Dermis blood vessel endothelial cell (primary cell): ENCODE measurements around the gene LRRC72. TPM values are rescaled to one million over a fixed set of nuclear protein-coding genes. Genes with fewer than 3 reads are reported as not detected.
A peak's percentile ranks its signal among the peaks of the same experiment; 100 is the strongest.
"Not testable (repeated sequence)": the region's sequence is repeated elsewhere in the genome, so short reads cannot be mapped to it uniquely, and the experiment has no call there.

ENCODE experiments used
- DNase-seq: peaks from one replicate; pipeline ENCODE4 v3.0.0; 2010
- total RNA-seq: library from RNA; depleted of rRNA; stranded (reverse); fragments of >200 nt; gene quantifications from 2 replicates; pipeline ENCODE4 v1.2.3, GENCODE V29; 2014

Gene LRRC72
- total RNA-seq, 1 donor from 2014 or later, result not detected

DNA sequence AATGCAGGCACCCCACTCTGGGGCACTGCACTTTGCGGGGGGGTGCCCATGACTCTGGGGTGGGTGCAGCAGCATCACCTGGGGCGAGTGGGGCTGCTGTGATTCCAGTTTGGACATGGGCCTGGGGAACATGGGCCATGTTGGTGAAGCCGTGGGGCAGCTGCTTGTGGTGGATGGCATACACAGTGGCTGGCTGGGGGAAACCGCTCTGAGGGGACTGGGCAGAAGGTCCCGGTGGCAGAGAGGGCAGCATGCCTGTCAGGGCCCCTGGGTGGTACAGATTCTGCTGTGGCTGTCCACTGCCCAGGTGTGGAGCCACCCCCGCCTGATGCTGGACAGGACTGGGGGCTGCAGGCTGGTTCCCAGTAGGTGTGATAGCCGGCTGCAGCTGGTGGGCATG, 57.2 kb downstream of the LRRC72 start:
- DNase-seq, result no peak

DNA sequence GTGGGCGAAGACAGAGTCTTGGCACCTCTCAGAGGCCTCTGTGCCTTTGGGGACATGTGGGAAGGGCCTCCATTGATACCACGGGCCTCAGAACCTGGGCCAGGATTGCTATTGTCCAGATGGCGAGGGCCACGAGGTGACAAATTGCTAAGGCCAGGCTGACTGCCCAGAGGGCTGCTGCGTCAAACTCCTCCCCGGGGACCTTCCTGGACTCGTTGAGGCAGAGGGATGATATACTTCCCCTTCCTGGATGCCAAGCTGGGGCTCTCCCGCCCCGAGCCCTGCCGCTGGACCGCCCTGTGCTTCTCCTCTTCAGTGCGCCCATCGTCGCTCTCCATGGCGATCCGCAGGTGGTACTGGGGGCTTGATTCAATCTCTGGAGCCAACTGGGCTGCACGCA, 58.9 kb downstream of the LRRC72 start:
- DNase-seq, result no peak

DNA sequence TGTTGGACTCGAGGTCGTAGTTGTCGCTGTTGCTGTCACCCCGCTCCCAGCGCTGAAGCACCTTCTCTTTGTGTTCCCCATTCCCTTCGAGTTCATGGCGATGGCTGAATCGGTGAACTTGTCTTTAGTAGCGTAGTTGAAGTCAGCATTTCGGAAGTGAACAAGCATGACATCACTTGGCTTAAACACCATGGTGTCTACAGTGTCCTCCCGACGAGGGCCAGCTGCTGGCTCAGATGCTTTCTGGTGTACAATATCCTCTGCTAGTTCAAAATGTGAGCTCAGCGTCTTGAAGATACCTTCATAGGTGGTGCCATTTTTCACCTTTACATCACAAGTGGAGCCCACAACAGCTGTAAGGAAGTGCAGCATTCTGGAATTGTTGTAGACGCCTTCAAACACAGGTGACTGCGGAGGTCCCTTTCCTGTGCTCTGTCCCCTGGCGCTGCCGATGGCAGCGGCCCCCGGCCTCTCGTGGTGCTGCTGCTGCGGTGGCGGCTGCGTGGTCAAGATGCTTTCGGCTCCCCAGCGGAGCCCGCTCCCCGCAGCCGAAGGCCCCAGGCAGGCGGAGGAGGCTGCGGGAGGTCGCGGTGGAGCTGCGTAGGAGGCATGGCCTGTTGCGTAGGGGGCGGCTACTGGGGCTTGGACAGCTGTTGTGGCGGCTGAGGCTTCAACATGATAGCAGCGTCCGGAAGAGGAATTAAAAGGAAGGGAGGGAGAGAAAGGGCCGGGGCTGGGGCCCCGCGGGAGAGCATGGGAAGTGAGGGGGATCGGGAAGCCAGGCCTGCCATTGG, 59.7 kb downstream of the LRRC72 start:
- DNase-seq, result no peak

DNA sequence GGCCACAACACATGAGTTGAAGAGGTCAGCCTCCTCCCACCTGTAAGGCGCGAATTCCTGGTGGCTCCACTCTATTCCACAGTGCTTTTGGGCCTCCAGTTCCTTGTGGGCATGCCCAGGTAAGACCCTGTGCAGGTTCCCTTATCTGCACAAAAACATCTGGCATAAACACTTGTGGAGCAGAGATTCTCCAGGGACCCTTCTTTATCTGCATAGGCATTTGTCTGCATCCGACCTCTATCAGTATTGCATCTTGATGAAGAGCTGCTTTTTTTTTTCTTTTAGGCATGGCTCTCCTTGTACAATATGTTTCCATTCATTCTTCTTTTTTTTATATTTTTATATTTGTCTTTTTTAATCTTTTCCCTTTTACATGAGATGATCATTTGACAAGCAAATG, 60.5 kb downstream of the LRRC72 start:
- no peak for DNase-seq

DNA sequence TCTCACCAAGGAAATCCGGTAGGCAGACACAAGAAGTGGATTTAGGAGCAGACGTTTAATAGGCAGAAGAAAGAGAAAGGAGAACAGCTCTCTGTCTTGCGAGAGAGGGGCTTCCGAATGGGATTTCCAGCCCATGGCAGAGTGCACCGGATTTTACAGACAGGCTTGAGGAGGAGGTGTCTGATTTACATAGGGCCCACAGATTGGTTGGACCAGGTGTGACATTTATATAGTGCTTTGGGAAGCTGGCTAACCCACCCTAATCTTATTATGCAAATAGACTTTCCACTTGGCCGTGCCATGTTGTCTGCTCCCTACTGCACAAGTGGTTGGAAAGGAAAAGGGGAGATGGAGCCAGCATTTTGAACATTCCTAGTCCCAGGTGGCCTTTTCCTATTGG, 61.2 kb downstream of the LRRC72 start:
- DNase-seq, result no peak

DNA sequence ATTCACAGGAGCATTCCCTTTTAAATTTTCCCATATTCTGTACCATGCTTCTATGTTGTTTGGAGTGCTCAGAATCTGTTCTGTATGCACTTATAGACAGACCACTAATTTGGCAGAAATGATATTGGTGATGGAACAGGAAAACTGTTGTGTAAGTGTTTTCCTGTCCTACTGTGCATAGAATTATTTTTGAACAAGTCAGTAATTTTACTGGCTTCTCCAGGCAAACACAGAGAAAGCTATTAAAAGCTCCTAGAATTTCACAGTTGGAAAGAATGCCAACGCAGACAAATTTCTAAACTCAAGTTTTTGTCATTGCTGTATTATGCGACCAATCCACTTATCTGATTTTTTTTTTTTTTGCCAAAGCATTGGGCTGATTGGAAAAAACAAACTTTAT, 63.3 kb downstream of the LRRC72 start:
- no peak for DNase-seq

DNA sequence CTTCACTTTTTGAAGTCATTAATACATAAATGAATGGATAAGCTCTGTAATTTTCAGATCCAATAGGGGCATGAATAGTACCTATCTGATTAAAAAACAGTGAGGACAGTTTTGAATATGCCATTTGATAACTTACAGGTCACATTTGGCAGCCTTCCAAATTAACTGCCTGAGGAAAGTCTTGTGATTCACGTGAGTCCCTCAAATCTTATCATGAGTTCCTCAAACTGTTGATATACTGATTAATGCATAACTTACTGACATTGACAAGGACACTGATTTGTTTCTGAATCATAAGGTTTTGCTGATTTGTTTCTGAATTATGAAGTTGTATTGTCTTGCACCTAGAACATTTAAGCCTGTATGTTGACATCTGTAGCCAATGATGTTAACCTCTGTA, 63.8 kb downstream of the LRRC72 start:
- peak; percentile 44 for DNase-seq

DNA sequence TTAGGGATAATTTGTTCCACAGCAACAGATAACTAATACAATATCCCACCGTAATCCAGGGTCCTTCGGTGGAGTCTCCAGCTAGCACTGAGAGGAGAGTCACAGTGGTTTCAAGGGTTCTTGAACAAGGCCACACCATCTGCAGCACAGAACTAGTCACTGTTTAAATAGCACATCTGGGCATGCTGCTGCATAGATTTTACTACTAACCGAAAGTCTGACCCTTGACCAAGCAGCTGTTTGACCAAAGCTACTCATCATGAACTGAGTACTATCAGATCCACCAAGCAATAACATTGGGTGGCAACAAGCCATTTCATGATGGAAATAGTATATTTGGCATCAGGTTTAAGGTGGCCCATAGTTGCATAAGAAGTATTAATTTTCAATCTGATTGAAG, 65.8 kb downstream of the LRRC72 start:
- no peak for DNase-seq

DNA sequence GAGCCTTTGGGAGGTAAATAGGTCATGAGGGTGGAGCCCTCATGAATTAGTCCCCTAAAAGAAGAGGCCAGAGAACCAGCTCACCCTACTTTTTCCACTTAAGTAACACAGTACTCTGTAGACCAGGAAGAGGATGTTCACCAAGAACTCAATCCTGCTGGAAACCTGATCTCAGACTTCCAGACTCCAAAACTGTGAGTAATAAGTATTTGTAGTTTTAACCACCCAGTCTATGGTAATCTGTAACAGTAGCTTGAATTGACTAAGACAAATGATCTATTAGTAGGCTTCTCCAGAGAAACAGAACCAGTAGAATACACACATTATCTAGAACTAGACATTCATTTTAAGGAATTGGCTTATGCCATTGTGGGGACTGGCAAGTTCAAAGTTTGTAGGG, 67.4 kb downstream of the LRRC72 start:
- DNase-seq, result no peak

DNA sequence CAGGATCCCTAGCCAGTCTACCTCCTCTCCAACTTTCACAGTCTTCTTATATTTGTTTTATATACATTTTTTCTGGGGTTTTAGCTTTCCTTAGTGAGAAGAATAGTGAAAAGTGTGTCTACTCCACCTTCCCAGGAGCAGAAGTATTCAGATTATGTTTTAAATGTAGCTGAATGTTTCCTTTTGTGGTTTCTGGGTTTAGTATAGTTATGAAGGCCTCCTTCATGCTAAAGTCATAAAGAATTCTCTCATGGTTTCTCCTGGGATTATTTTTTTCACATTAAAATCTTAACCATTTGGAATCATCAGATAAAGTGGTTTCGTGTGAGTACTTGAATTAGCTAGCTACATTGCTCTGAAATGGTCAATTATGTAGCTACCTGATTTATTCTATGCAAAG, 68.1 kb downstream of the LRRC72 start:
- DNase-seq, result no peak

DNA sequence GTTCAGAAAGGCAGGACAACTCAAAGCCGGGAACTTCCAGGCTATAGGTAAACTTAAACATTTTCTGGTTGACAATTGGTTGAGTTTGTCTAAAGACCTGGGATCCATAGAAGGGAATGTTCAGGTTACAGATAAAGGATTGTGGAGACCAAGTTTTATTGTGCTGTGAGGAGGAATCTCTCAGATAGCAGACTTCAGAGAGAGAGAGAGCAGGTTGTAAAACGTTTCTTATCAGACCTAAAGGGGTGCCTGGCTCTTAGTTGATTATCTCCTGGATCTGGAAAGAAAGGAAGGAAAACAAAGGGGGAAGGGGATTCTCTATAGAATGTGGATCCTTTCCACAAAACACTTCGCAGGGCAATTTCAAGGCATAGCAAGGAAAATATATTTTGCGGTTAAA, 69.0 kb downstream of the LRRC72 start:
- not testable (repeated sequence) for DNase-seq

DNA sequence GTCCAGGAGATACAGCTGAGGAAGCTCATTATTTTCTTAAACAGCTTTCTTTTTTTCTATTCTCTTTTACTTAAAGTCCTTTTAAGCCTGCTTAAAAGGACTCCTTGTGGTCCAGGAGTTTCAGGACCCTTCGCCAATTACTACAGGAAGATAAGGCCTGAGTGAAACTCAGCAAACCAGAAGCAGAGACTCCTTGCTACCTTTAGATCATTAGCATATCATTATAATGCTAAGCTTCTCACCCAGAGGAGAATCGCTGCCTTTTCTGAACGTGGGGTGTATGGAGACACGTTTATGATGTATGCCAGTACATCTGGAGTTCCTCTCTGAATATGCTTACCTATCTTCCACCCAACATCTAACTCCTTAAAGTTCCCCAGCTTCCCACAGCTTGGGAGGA, 71.4 kb downstream of the LRRC72 start:
- DNase-seq, result no peak

DNA sequence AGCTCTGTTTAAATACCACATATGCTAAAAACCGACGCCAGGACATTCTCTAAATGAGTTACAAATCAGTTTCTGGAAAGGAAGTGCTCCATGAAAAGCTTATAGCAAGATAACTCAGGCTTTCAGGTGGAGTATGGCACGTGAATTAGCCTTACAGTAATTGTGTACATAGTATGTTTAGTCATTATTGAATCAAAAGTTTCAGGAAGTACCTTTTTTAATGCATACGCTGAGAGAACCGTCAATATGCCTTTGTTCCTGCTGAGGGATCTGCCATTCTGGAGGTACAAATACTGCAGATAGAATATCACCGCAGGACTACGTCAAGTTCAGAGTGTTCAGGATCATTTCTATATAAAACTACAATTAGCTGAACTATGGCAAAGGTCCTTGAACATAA, 73.2 kb downstream of the LRRC72 start:
- no peak for DNase-seq

DNA sequence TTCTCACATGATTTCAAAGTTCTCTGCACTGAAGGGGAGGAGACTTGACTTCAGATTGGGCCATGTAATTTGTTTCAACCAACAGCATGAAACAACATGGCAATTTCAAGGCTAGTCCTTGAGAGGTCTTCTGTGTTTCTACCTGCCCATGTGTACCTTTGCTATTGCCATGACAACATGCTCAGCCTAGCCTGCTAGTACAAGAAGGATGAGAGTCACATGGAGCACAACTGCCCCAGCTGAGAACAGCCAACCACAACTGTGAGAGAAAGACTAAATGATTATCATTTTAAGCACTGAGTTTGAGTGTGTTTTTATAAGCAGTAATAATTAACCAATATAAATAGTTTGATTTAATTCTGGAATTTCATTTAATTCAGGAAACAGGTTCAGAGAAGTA, 77.0 kb downstream of the LRRC72 start:
- DNase-seq, result no peak

DNA sequence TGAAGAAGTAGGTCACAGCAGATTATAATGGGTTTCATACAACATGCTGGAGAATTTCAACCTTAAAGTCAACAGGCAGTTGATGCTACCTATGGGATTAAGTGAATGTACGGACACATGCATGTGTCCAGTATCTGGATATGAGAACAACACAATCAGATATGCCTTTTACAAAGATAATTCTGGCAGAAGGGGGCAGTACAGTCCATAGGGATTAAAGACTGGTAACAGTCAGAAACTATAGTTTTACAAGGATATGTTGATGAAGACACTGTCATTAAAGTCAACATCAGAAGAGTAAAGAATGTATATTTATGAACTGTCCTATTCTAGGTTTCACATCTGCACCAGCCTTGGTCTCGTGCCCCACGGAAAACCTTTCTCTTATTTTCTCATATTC, 77.4 kb downstream of the LRRC72 start:
- peak; percentile 33 for DNase-seq

DNA sequence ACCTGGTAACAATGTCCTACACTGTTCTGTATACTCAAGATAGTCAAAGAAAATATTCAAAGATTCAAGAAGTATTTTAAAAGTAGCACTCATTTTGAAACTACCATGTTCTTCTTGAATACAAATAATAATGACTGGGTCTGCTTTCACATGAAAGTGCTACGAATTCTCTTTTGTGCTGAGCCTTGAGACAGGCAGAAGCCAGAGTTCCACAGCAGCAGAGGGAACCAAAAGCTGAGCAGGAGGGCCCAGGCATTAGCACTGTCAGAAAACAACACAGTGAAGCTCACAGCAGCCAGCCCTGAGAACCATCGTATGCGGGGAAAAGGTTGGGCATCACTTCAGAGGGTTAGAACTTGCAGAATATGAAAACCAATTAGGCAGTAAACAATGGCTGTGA, 80.1 kb downstream of the LRRC72 start:
- no peak for DNase-seq

DNA sequence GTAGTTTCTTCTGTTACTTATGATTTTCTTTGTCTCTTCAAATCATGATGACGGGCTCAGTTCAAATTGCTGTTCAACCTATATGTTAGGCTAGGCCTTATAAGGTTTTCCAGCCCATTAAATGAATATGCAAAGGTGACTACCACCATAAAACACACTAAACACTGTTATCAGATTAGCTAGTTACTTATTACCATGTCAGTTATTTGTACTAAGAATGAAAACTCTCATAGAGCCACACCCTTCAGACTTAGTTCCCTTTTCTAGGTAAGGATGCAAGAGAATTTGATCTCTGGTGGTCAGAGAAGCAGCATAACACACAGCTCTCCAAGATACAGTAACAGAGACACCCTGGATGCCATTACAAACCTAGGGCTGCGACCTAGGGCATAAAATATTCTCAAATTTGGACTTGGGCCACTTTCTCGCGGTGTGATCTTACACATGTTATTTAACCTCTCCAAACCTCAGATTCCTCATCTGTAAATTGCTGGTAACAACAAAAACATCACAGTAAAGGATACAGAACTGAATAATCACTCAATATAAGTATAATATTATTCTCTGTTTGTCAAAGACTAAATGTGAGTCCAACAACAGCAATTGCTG, 83.3 kb downstream of the LRRC72 start:
- DNase-seq, result no peak

DNA sequence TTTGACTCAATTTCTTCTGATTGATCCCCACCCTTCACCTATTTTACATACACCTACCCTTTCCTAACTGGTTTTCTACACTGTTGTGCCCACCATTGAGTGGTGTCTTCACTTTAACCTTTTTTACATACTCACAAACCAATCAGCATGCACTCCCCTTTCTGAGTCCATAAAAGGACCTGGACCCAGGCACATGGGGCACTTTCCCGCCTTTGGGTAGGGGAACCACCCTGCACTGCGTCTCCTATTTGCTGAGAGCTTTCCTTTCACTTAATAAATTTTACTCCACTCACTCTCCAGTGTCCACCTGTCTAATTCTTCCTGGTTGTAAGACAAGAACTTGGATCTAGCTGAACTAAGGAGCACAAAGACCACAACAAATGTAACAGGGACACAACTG, 85.1 kb downstream of the LRRC72 start:
- no peak for DNase-seq

DNA sequence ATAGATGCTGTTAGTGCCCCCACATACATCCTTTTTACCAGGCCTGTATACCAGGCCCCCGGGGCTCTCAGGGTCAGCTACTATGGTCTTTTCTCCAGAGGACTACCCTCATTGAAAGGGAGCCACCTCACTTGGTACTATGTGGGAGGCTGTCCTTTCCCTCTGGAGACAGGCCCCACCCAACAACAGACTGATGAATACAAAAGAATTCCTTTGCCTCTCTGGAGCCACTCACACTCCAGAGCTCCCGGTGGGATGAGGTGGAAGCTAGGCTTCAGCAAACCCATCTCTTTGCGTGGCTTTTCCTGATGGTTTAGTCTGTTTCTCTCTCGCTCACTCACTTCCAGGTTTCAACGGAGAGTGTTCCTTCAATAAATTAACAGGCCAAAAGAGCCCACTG, 88.6 kb downstream of the LRRC72 start:
- DNase-seq, result no peak

DNA sequence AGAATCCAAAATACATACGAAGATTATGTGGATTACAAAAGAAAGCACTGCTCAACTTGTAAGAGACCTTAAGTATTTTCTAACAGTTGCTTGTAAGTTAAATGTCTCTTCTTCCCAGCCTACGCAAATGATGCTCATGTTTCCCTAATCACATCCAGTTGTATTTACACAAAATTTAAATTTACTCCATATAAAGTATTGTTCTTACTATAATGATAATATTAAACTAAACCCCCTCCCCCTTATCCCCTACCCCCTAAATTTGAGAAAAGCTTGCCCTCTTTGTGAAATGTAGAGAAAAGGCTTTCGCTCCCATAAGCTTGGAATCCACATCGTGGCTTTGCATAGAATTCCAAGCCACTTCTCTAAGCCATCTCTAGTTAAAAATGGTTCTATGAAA, 89.5 kb downstream of the LRRC72 start:
- no peak for DNase-seq

DNA sequence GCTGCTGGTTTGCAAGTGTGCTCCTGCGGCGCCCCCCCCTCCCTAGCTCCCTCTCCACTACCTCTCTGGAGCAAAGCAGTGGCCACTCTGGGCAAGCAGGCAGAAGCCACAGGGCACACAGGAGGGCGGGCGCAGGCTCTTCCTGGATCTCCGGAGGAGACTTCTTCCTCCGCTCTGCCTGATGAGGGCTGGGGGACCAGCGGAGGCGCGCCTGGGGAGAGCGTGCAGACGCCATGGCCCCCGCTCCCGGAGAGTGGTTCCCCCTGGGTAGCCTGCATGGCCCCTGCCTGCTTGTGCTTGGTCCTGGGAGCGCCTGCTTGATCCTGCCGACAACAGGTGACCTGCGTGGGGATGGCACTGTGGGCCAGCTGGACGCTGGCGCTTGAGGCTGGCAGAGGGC, 89.9 kb downstream of the LRRC72 start:
- DNase-seq, result no peak

DNA sequence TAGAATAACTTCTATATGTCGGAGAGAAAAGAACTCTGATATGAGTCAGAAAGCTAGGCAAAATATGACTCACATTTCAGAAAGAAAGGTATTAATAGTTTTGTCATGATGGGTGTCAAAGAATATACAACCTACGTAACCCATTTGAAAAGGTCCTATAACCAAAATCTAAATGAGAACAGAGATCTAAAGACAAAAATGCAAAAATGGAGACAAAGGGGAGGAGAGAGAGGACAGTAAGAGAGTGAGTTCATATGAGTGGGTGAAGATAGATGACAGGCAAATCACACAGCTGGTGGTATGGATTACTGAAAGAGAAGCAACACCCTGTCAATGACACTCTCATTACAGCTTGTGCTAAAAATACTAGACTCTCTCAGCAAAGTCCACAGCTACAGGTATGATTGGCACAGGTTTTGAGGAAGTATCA, 93.4 kb downstream of the LRRC72 start:
- no peak for DNase-seq

DNA sequence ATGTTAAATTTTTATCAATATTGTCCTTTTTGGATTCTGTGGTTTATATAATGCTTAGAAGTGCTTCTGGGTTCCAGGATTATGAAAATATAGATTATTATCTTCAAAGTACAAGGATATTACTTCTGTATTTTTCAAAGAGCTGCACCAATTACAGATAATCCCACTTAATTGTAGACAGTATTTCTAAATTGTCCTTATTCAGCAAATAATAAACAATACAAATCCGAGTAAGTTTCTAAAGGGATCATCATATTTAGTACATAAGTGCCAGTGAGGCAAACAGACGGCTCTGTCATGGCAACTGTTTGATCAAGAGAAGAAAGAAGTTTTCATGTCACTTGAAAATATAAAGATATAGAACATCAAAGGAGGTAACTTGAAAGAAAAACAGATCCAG, 99.8 kb downstream of the LRRC72 start:
- no peak for DNase-seq

DNA sequence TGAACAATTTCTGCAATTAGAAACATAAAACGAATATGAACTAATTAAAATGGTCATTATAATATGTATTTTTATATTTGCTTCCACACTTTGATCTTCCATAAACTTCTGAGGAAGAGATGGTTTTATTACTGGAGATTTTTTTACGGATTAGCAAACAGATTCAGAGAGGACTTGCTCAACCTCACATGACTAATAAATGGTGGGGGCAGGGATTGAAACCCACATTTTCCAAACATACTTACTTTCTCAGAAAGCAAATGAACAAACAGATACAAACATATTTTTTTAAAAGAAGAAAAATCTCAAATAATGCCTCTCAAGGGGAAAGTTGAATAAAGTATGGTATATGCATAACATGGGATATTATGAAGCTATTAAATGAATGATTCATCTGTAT, 100.6 kb downstream of the LRRC72 start:
- DNase-seq, result no peak

DNA sequence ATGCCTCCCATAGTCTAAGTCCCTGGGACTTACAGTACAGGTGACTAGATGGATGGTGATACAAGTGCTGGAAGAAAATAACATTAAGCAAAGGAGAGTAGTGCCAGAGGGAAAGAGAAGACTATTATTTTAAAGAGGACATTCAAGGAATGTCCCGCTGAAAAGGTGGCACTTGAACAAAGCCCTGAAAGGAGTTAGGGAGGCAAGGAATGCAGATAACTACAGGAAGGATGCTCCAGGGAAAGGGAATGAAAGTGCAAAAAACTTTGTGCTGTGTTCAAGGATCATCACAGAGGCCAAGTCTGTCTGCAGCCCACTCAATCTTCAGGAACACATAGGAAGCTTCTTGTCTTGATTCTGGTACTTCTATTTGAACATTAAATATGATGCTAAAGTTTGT, 104.0 kb downstream of the LRRC72 start:
- no peak for DNase-seq
